ENCODE results near the gene ADORA2A.
A peak's percentile ranks its signal among the peaks of the same experiment; 100 is the strongest.

Gene ADORA2A

GRCh38 chr22:24433828-24434470, 6.5 kb downstream of the ADORA2A start:
- no peak for DNase-seq

- peak; percentile 79 for DNase-seq
Measured at GRCh38 chr22:24434471-24435322, 7.3 kb downstream of the ADORA2A start.

- no peak for DNase-seq
Measured at GRCh38 chr22:24435323-24435645, 7.9 kb downstream of the ADORA2A start.

GRCh38 chr22:24435861-24436371, 8.5 kb downstream of the ADORA2A start:
- DNase-seq: no peak

- no peak for DNase-seq
Measured at GRCh38 chr22:24436553-24436952, 9.2 kb downstream of the ADORA2A start.

- DNase-seq: no peak
Measured at GRCh38 chr22:24437091-24437490, 9.7 kb downstream of the ADORA2A start.

- DNase-seq: no peak
Measured at GRCh38 chr22:24437741-24438328, 10.4 kb downstream of the ADORA2A start.

GRCh38 chr22:24440270-24440717, 12.9 kb downstream of the ADORA2A start:
- DNase-seq: no peak

- DNase-seq: no peak
Measured at GRCh38 chr22:24440718-24441405, 13.5 kb downstream of the ADORA2A start.

GRCh38 chr22:24441406-24442351, 14.3 kb downstream of the ADORA2A start:
- DNase-seq: no peak

- DNase-seq: no peak
Measured at GRCh38 chr22:24442352-24442744, 14.9 kb downstream of the ADORA2A start.

- DNase-seq: no peak
Measured at GRCh38 chr22:24443668-24444067, 16.3 kb downstream of the ADORA2A start.

GRCh38 chr22:24444251-24444650, 16.9 kb downstream of the ADORA2A start:
- DNase-seq: no peak

- DNase-seq: no peak
Measured at GRCh38 chr22:24444729-24445466, 17.5 kb downstream of the ADORA2A start.

- no peak for DNase-seq
Measured at GRCh38 chr22:24445481-24446259, 18.3 kb downstream of the ADORA2A start.

- DNase-seq: no peak
Measured at GRCh38 chr22:24446260-24446611, 18.8 kb downstream of the ADORA2A start.

- DNase-seq: no peak
Measured at GRCh38 chr22:24450610-24451009, 23.2 kb downstream of the ADORA2A start.

GRCh38 chr22:24451162-24451561, 23.8 kb downstream of the ADORA2A start:
- DNase-seq: no peak

- DNase-seq: no peak
Measured at GRCh38 chr22:24453853-24454252, 26.5 kb downstream of the ADORA2A start.

GRCh38 chr22:24455039-24455438, 27.6 kb downstream of the ADORA2A start:
- DNase-seq: no peak
